Activated CD8-positive, alpha-beta T cell treated with anti-CD3 and anti-CD28 coated beads for 36 hours (primary cell): ENCODE data around the gene AGO3. TPM values are rescaled to one million over a fixed set of nuclear protein-coding genes. Genes with fewer than 3 reads are reported as not detected.

Source experiments
- ATAC-seq: fragments of 200-7000 bp; cut with Tn5 transposase; one replicate; pipeline ENCODE4 v1.10.0; 2021; ENCODE audit warnings: mild to moderate bottlenecking, moderate library complexity
- CTCF ChIA-PET: fragments of 350-600 bp; sonication (Branson Sonifier 250); formaldehyde crosslinking; loops from one replicate; lab custom pipeline; 2021; ENCODE audit warnings: antibody characterized with exemption; lab: Charles Lee
- POLR2A ChIA-PET: fragments of 350-600 bp; sonication (Branson Sonifier 250); formaldehyde crosslinking; loops from one replicate; lab custom pipeline; 2021; ENCODE audit warnings: antibody characterized with exemption; lab: Charles Lee
- DNase-seq: peaks from one replicate; pipeline ENCODE4 v3.0.0-alpha.2; 2020
- H3K27ac Mint-ChIP-seq: one replicate; pipeline ENCODE4 v1.8.0; 2021; ENCODE audit warnings: mild to moderate bottlenecking, mixed read lengths
- H3K27me3 Mint-ChIP-seq: one replicate; pipeline ENCODE4 v1.8.0; 2021; ENCODE audit warnings: mixed read lengths
- H3K36me3 Mint-ChIP-seq: one replicate; pipeline ENCODE4 v1.8.0; 2021; ENCODE audit warnings: low read depth, mixed read lengths
- H3K4me1 Mint-ChIP-seq: one replicate; pipeline ENCODE4 v1.8.0; 2021; ENCODE audit warnings: low read depth, mixed read lengths
- H3K4me3 Mint-ChIP-seq: one replicate; pipeline ENCODE4 v1.8.0; 2021; ENCODE audit warnings: mild to moderate bottlenecking, moderate library complexity, mixed read lengths
- H3K9me3 Mint-ChIP-seq: one replicate; pipeline ENCODE4 v1.8.0; 2021; ENCODE audit warnings: mixed read lengths
- intact Hi-C: fragments of 100-400 bp; cut with micrococcal nuclease; formaldehyde crosslinking; loops from one replicate; pipeline ENCODE4 v1.10.0; 2022
- total RNA-seq, 2 experiments: library from RNA; stranded (reverse); gene quantifications; one replicate each; pipeline ENCODE4 v1.2.3, GENCODE V29; 2021
- TF ChIP-seq, protein P1 (sequence below): fragments of 200-600 bp; IDR thresholded peaks from one replicate; pipeline ENCODE4 v1.8.0; 2022; ENCODE audit warnings: antibody characterized with exemption, mild to moderate bottlenecking

The AGO3 gene
- total RNA-seq, 2 experiments from 2014 or later = 27.7 to 30.0 TPM

DNA sequence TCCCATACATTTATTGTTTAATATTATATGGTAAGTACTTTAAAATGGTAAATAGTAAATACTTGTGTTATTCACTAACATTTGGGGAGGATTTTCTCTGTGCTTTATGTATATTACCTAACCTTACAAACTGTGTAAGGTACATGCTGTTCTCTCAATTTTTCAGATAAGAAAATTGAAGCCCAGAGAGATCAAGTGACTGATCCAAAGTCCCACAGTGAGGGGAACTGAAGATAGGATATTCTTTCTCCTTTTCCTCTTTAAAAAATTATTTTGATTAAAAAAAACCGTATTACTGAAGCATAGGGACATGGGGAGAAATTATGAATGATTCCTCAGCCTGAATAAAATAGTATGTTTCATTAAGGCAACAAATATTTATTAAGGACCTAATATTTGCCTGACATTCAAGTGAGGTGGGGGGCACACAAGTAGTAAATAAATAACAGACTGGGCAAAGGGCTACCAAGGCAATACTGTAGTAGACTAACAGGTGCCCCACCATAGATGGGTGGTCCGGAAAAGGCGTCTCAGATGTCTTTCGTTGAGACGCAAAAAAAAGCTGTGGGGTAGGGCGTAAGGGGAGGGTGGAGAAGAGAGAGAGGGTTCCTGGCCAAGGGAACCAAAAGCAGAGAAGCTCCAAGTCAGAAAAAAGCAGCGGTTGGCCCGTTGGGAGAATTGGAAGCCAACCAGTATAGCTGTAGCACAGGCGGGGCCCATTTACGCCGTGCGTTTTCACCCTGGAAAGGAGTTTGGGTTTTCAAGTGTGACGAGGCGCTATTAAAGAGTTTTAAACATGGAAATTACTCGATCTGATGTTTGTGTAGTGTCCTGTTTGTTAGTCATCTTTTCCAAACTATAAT lies 944 bp upstream of the AGO3 start:
- Mint-ChIP-seq H3K27ac (peak overlapping the region; percentile 98), H3K4me1 (peaks cover 32% of the 10 kb centered on the region), H3K9me3 (no peaks in the 10 kb centered on the region), H3K4me3 (peak overlapping the region; percentile 97), H3K27me3 (no peaks in the 10 kb centered on the region), H3K36me3 (peaks cover 3% of the 10 kb centered on the region)
- intact Hi-C loops = loop anchor here (5.0 kb wide), 1 partner anchor 157 kb away; the partner anchor contains the start of gene ADPRS
- ATAC-seq = peak; percentile 6
- TF ChIP-seq, protein P1, sequence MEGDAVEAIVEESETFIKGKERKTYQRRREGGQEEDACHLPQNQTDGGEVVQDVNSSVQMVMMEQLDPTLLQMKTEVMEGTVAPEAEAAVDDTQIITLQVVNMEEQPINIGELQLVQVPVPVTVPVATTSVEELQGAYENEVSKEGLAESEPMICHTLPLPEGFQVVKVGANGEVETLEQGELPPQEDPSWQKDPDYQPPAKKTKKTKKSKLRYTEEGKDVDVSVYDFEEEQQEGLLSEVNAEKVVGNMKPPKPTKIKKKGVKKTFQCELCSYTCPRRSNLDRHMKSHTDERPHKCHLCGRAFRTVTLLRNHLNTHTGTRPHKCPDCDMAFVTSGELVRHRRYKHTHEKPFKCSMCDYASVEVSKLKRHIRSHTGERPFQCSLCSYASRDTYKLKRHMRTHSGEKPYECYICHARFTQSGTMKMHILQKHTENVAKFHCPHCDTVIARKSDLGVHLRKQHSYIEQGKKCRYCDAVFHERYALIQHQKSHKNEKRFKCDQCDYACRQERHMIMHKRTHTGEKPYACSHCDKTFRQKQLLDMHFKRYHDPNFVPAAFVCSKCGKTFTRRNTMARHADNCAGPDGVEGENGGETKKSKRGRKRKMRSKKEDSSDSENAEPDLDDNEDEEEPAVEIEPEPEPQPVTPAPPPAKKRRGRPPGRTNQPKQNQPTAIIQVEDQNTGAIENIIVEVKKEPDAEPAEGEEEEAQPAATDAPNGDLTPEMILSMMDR = no peak
- POLR2A ChIA-PET = interaction anchor here (0.7 to 4.6 kb wide), 13 partner anchors 8 to 160 kb away, joined by 3 to 23 read pairs (median 3); partner anchors contain the start of genes AGO1 and CLSPN
- CTCF ChIA-PET = interaction anchor here (1.1 to 2.1 kb wide), 5 partner anchors 12 to 205 kb away, joined by 3 to 10 read pairs (median 4); partner anchors contain the start of gene AGO1
- DNase-seq = peak; percentile 59

DNA sequence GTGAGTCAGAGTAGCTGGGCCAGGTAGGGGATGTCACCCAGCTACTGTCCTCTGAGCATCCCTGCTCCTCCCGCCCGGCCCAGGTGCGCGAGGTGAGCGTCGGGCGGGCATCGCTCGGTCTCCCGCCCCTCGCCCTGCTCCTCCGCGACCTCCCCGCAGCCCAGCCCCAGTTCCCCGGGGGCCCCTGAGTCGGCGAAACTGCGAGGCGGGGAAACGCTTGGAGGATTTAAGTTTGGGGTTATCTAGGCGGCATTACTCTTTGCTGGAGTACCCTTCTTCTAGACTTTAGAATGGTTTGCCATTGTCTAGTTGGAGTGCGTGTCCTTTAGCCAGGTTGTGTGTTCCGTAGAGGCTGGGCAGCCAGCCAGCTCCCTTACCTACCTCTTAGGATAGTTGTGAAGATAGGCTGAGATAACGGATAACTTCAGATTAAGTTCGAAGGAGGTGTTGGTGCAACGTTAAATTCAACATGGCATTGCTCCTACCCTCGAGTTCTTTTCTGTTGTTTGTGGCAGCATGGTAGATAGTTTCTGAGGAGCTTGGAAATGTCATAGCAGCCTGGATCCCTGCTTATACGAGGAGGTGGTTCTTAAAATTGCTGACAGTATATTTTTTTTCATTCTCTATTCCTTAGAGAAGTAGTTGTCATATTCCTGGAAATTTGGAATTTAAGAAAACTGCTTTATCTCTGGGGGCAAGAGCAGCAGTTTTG lies 697 bp downstream of the AGO3 start:
- DNase-seq (no peak), ATAC-seq (no peak)
- peak overlapping the region; percentile 93 for H3K27ac Mint-ChIP-seq
- H3K4me3 Mint-ChIP-seq = peak overlapping the region; percentile 87
- ChIA-PET POLR2A (interaction anchor here (0.7 to 4.6 kb wide), 20 partner anchors 9 to 456 kb away, joined by 3 to 23 read pairs (median 4); partner anchors contain the start of genes AGO1 and CLSPN), CTCF (interaction anchor here (1.0 to 2.1 kb wide), 3 partner anchors 14 to 49 kb away, joined by 3 to 10 read pairs (median 5); partner anchors contain the start of gene AGO1)
- H3K36me3 Mint-ChIP-seq = peaks cover 3% of the 10 kb centered on the region
- H3K4me1 Mint-ChIP-seq = peaks cover 40% of the 10 kb centered on the region
- no peaks in the 10 kb centered on the region for H3K9me3 Mint-ChIP-seq
- H3K27me3 Mint-ChIP-seq = no peaks in the 10 kb centered on the region
- intact Hi-C loops = loop anchor here (5.0 kb wide), 1 partner anchor 156 kb away; the partner anchor contains the start of gene ADPRS
- TF ChIP-seq, protein P1 = no peak

DNA sequence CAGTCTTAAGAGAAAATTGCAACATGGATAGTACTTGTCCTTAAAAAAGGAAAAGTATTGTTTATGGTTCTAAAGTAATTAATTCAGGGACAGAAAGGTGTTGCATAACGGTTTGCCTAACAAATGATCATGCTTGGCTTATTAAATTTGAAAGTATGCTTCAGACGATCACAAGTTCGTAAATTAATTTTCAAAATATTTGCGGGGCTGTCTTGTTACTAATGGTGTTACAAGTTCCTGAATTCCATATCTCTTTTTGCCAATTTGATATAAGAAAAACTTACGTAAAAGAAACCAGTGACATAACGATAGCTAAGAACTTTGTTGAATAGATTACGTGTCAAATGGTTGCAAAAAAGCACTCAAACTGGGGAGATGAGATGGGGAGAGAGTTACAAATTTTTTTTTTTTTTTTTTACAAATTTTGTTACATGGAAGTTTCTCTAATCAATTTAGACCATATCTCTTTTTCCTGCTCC lies 1.3 kb downstream of the AGO3 start:
- TF ChIP-seq, protein P1 = no peak
- Mint-ChIP-seq H3K36me3 (peaks cover 3% of the 10 kb centered on the region), H3K9me3 (no peaks in the 10 kb centered on the region), H3K27ac (peak overlapping the region; percentile 93), H3K4me3 (peak overlapping the region; percentile 87), H3K27me3 (no peaks in the 10 kb centered on the region), H3K4me1 (peaks cover 43% of the 10 kb centered on the region)
- intact Hi-C loops = loop anchor here (5.0 kb wide), 1 partner anchor 155 kb away; the partner anchor contains the start of gene ADPRS
- ChIA-PET POLR2A (interaction anchor here (0.7 to 4.6 kb wide), 5 partner anchors 9 to 49 kb away, joined by 3 to 23 read pairs (median 9); partner anchors contain the start of gene AGO1), CTCF (interaction anchor here (1.1 to 2.1 kb wide), 3 partner anchors 9 to 481 kb away, joined by 3 to 10 read pairs (median 3); partner anchors contain the start of gene AGO1)
- DNase-seq (no peak), ATAC-seq (no peak)

DNA sequence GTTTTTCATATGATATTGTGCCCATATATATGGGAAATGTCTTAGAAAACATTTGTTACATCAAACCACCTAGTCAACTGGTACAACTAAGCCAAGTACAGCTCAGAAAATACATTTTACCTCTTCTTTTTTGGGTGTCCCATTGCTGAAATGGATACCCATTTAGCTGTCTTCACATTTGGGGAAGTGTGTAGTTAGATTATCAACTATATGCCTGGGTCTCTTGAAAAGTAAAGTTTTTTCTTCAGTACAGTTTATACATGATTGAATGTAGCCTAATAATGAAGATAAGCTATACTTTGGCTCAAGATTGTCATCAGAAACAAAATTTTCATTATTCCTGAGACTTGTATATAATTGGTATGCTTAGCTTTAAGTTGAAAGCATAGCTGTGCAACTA lies 2.0 kb downstream of the AGO3 start:
- DNase-seq = no peak
- ChIA-PET CTCF (interaction anchor here (1.1 to 1.2 kb wide), 3 partner anchors 8 to 481 kb away, joined by 3 read pairs; no protein-coding TSS in a partner anchor), POLR2A (interaction anchor here (1.0 to 4.6 kb wide), 2 partner anchors 9 to 122 kb away, joined by 3 to 23 read pairs; no protein-coding TSS in a partner anchor)
- no peaks in the 10 kb centered on the region for H3K9me3 Mint-ChIP-seq
- H3K36me3 Mint-ChIP-seq = peaks cover 3% of the 10 kb centered on the region
- peaks cover 43% of the 10 kb centered on the region for H3K4me1 Mint-ChIP-seq
- TF ChIP-seq, protein P1 = no peak
- peak overlapping the region; percentile 7 for H3K27ac Mint-ChIP-seq
- intact Hi-C loops = loop anchor here (5.0 kb wide), 1 partner anchor 154 kb away; the partner anchor contains the start of gene ADPRS
- H3K27me3 Mint-ChIP-seq = no peaks in the 10 kb centered on the region
- no peak for ATAC-seq
- peak overlapping the region; percentile 87 for H3K4me3 Mint-ChIP-seq
